IMR-90 (cell line): ENCODE data around the gene TROAP.

Experiments
- CHD1 ChIP-seq: IDR thresholded peaks from 2 replicates; pipeline ENCODE4 v1.6.1; 2012; ENCODE audit warnings: low read depth, low read length, improper control_type of control experiment
- FOS ChIP-seq: fragments of 150-350 bp; IDR thresholded peaks from 2 replicates; pipeline ENCODE4 v1.6.1; 2016; ENCODE audit warnings: low read depth, low read length
- POLR2A ChIP-seq: IDR thresholded peaks from 2 replicates; pipeline ENCODE4 v1.6.1; 2012; ENCODE audit warnings: mild to moderate bottlenecking, low read depth, low read length
- TF ChIP-seq, protein P1 (sequence below): conservative IDR thresholded peaks from 2 replicates; pipeline ENCODE4 v1.5.1; 2012; ENCODE audit warnings: mild to moderate bottlenecking, low read depth, low read length, improper control_type of control experiment
- TF ChIP-seq, protein P2 (sequence below): fragments of 150-350 bp; IDR thresholded peaks from 2 replicates; pipeline ENCODE4 v1.6.1; 2016; ENCODE audit warnings: low read depth, mild to moderate bottlenecking, low read length, moderate library complexity, borderline replicate concordance

DNA sequence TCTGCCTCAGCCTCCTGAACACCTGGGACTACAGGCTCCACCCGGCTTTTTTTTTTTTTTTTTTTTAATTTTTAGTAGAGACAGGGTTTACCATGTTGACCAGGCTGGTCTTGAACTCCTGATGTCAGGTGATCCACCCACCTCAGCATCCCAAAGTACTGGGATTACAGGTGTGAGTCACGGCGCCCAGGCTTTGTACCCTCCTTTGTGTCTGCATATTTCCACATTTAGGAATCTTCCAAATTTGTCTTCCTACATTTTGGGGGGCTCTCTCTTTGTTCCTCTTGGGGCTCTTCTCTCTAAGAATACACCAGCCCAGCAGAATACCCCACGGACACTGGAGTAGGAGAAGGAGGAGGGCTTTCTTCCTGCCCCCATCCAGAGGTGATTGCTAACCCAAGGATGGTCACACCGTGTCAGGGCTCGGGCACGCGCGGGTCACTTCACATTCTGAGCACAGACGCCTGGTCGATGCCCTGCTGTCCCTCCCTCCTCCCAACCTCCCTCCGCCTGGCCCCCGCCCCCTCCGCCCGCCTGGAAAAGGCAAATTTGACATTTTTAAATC lies 21.5 kb downstream of the TROAP start:
- TF ChIP-seq, protein P1, sequence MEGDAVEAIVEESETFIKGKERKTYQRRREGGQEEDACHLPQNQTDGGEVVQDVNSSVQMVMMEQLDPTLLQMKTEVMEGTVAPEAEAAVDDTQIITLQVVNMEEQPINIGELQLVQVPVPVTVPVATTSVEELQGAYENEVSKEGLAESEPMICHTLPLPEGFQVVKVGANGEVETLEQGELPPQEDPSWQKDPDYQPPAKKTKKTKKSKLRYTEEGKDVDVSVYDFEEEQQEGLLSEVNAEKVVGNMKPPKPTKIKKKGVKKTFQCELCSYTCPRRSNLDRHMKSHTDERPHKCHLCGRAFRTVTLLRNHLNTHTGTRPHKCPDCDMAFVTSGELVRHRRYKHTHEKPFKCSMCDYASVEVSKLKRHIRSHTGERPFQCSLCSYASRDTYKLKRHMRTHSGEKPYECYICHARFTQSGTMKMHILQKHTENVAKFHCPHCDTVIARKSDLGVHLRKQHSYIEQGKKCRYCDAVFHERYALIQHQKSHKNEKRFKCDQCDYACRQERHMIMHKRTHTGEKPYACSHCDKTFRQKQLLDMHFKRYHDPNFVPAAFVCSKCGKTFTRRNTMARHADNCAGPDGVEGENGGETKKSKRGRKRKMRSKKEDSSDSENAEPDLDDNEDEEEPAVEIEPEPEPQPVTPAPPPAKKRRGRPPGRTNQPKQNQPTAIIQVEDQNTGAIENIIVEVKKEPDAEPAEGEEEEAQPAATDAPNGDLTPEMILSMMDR, result no peak
- TF ChIP-seq FOS (no peak), POLR2A (no peak), CHD1 (no peak)
- TF ChIP-seq, protein P2, sequence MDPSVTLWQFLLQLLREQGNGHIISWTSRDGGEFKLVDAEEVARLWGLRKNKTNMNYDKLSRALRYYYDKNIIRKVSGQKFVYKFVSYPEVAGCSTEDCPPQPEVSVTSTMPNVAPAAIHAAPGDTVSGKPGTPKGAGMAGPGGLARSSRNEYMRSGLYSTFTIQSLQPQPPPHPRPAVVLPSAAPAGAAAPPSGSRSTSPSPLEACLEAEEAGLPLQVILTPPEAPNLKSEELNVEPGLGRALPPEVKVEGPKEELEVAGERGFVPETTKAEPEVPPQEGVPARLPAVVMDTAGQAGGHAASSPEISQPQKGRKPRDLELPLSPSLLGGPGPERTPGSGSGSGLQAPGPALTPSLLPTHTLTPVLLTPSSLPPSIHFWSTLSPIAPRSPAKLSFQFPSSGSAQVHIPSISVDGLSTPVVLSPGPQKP, result no peak
